ENCODE data around the gene ABCA1. TPM values are rescaled to one million over a fixed set of nuclear protein-coding genes. Genes with fewer than 3 reads are reported as not detected.
"Not testable (repeated sequence)": the region's sequence is repeated elsewhere in the genome, so short reads cannot be mapped to it uniquely, and the experiment has no call there.

Gene ABCA1, protein sequence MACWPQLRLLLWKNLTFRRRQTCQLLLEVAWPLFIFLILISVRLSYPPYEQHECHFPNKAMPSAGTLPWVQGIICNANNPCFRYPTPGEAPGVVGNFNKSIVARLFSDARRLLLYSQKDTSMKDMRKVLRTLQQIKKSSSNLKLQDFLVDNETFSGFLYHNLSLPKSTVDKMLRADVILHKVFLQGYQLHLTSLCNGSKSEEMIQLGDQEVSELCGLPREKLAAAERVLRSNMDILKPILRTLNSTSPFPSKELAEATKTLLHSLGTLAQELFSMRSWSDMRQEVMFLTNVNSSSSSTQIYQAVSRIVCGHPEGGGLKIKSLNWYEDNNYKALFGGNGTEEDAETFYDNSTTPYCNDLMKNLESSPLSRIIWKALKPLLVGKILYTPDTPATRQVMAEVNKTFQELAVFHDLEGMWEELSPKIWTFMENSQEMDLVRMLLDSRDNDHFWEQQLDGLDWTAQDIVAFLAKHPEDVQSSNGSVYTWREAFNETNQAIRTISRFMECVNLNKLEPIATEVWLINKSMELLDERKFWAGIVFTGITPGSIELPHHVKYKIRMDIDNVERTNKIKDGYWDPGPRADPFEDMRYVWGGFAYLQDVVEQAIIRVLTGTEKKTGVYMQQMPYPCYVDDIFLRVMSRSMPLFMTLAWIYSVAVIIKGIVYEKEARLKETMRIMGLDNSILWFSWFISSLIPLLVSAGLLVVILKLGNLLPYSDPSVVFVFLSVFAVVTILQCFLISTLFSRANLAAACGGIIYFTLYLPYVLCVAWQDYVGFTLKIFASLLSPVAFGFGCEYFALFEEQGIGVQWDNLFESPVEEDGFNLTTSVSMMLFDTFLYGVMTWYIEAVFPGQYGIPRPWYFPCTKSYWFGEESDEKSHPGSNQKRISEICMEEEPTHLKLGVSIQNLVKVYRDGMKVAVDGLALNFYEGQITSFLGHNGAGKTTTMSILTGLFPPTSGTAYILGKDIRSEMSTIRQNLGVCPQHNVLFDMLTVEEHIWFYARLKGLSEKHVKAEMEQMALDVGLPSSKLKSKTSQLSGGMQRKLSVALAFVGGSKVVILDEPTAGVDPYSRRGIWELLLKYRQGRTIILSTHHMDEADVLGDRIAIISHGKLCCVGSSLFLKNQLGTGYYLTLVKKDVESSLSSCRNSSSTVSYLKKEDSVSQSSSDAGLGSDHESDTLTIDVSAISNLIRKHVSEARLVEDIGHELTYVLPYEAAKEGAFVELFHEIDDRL (N-terminal part only)
- total RNA-seq: 2.2 and 10.5 TPM in 2 replicates

GRCh38 chr9:104927912-104928740 is at the start of gene ABCA1:
TSS of gene ABCA1 (minus strand) at chr9:104928155. CDS start at chr9:104903679, 24,476 bp downstream.
- DNase-seq (ENCODE audit: low read depth in 2 of 2): peak; percentile 83 to 89

DNA sequence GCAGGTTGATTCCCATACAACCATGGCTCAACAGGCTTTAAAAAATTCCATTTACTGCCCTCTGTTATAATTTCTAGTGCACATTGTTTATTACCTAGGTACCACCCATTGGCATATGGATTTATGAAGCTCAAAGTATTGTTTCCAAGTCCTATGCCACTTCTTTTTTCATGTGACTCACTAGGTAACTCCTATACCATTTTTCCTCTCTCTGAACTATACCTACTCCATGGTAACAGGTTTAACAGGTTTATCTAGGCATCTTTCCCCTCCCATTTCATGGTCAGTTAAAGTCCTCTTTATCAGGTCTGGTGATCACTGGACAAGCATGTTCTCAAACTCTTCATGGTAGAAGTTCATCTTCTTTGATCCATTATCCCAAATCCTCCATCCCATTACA is 49.6 kb upstream of the ABCA1 start:
- DNase-seq (ENCODE audit: low read depth in 2 of 2): no peak

GRCh38 chr9:104977168-104977567 is 49.2 kb upstream of the ABCA1 start:
- DNase-seq (ENCODE audit: low read depth in 2 of 2): no peak

DNA sequence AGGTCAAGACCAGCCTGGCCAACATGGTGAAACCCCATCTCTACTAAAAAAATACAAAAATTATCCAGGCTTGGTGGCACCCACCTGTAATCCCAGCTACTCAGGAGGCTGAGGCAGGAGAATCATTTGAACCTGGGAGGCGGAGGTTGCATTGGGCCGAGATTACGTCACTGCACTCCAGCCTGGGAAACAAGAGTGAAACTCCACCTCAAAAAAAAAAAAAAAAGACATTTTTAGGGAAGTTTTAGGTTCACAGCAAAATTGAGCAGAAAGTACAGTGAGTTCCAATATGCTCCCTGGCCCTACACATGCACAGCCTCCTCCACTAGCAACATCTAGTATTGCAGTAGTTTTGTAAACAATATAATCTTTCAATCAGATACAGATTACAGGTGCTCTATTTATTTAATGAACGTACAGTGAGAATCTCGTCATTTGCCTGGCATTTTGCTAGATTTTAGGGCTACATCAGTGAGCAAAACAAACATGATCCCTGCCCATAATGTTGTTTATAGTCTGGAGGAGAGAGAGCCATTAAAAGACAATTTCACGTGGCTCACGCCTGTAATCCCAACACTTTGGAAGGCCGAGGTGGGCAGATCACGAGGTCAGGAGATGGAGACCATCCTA is 48.1 kb upstream of the ABCA1 start:
- not testable (repeated sequence) for DNase-seq (ENCODE audit: low read depth in 2 of 2)

GRCh38 chr9:104974053-104974962 is 46.4 kb upstream of the ABCA1 start:
- peak in 1 of 2 donors; percentile 11 for DNase-seq (ENCODE audit: low read depth in 2 of 2)

- no peak for DNase-seq (ENCODE audit: low read depth in 2 of 2)
Observed at GRCh38 chr9:104972242-104972866, 44.4 kb upstream of the ABCA1 start.

- DNase-seq (ENCODE audit: low read depth in 2 of 2): no peak
Observed at GRCh38 chr9:104971511-104971910, 43.6 kb upstream of the ABCA1 start.

GRCh38 chr9:104970271-104970987 is 42.5 kb upstream of the ABCA1 start:
- peak in 1 of 2 donors; percentile 13 for DNase-seq (ENCODE audit: low read depth in 2 of 2)

GRCh38 chr9:104969116-104969515 is 41.2 kb upstream of the ABCA1 start:
- DNase-seq (ENCODE audit: low read depth in 2 of 2): no peak

DNA sequence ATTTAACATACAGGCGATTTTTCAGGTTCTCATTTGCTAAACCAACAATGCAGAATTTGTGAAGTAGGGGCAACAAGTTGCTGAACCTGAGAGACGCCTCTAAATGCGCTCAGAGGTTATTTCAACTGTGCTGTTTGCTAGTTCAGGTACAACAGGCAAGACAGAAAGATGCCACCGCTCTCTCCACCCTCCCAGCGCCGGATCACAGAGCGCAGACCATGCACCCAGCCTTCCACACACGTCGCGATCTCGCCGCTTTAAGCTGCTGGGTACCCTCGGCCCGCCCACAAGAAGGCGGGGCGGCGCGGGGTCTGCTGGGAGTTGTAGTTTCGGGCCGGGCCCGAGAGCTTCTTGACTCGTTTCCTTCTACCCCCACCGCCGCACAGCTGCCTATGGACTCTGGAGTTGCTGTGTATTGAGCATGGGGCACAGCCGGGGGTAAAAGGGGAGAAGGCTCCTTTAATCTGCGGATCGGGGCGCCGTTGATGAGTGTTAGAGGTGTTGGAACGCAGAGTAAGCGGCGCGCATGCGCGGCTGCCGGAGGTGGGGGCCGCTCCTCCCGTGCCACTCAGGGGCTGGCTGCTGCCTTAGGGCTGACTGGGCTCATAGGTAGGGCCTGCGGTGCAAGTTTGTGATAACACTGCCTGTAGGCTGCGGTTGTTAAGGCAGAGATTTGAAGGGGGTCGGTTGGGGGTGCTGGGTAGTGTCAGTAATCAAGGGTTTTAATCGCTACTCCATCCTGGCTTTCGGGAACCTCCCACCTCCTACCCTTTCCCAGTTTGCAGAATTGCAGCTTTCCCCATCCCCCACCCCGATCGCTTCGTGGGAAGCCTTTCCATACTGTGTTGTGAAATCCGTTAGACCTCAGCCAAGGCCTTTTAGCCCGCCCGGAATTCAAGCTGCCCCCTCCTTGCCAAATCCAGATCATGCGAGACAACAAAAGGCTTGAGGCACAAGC is 40.3 kb upstream of the ABCA1 start:
- peak; percentile 83 for DNase-seq (ENCODE audit: low read depth in 2 of 2)

- no peak for DNase-seq (ENCODE audit: low read depth in 2 of 2)
Observed at GRCh38 chr9:104963076-104963475, 35.1 kb upstream of the ABCA1 start.

DNA sequence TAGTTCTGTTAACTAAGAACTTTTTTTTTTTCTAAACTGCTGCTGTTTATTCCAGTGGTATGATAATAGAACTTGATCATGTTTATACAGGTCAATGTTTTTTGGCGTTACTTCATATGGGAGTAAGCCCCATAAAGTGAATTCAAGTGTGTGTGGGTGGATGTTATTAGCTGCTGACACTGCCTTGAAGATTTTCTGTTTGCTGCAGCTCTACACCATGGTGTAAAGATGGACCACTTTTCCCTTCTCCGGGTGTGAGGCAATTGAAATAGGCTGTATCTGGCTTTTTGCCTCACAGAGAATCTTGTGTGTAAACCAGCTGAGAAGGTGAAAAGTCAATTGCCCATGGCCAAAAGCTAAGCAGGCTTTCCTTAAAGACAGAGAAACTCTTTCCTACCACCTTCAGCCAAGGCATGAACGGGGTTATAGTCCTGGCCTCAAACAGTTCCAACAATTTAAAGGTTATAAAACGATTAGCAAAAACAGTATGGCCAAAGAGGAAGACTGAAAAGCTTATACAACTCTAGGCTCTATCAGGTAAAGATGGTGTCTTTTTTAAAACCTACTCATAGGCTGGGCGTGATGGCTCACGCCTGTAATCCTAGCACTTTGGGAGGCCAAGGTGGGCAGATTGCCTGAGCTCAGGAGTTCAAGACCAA is 33.9 kb upstream of the ABCA1 start:
- DNase-seq (ENCODE audit: low read depth in 2 of 2): no peak

GRCh38 chr9:104961238-104961637 is 33.3 kb upstream of the ABCA1 start:
- DNase-seq (ENCODE audit: low read depth in 2 of 2): peak in 1 of 2 donors; percentile 54

DNA sequence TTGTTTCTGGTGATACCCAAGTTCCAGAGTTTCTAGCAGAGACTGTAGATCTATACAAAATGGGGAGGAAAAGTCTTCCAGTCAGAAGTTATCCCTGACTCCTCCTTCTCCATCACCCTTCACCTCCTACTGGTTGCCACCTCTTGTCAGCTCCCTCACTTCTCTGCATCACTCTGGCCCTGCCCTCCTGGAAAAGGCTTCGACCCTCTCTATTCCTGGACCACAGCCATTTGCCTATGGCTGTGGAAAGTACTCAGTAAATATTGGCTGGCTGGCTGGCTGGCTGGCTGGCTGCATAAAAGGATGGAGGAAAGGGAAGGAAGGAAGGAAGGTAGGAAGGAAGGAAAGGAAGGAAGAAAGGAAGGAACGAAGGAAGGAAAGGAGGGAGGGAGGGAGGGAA is 32.7 kb upstream of the ABCA1 start:
- DNase-seq (ENCODE audit: low read depth in 2 of 2): no peak

DNA sequence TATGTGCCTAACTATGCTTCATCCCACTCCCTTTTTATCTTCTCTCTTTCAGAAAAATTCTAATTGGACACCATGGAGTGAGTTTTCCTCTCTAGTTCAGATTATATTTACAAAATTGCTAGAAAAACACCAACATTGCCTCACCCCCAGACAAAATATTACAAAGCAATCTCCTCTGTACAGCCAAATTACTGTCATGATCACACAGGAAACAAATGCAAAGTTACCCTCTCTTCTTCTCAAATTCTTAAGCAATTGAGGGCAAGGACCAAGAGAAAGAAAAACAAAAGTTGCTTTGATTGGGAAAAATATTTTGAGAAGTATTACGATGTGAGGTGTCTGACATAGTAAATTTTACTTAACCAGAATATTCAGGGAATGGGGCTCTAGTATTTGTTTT is 30.8 kb upstream of the ABCA1 start:
- no peak for DNase-seq (ENCODE audit: low read depth in 2 of 2)

- not testable (repeated sequence) for DNase-seq (ENCODE audit: low read depth in 2 of 2)
Observed at GRCh38 chr9:104958006-104958405, 30.1 kb upstream of the ABCA1 start.
